HG03097 (cell line): ENCODE results near the gene VSIG10L2.

ENCODE experiments used
- ATAC-seq: cut with Tn5 transposase; IDR thresholded peaks from one replicate; pipeline ENCODE4 v1.9.1; 2021; ENCODE audit not compliant: unreplicated experiment, low FRiP score

Gene VSIG10L2

GRCh38 chr11:125926682-125927081, 19.2 kb upstream of the VSIG10L2 start:
- ATAC-seq: no peak

GRCh38 chr11:125929445-125930075, 16.3 kb upstream of the VSIG10L2 start:
- no peak for ATAC-seq

DNA sequence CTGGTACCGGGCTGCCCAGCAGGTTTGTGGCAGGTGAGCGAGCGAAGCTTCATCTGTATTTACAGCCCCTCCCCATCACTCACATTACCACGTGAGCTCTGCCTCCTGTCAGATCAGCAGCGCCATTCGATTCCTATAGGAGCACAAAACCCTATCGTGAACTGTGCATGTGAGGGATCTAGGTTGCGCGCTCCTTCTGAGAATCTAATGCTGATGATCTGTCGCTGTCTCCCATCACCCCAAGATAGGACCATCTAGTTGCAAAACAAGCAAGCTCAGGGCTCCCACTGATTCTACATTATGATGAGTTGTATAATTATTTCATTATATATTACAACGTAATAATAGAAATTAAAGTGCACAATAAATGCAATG, 15.8 kb upstream of the VSIG10L2 start:
- ATAC-seq: no peak

GRCh38 chr11:125931116-125931515, 14.7 kb upstream of the VSIG10L2 start:
- no peak for ATAC-seq

- no peak for ATAC-seq
Observed at GRCh38 chr11:125931668-125932067, 14.2 kb upstream of the VSIG10L2 start.

DNA sequence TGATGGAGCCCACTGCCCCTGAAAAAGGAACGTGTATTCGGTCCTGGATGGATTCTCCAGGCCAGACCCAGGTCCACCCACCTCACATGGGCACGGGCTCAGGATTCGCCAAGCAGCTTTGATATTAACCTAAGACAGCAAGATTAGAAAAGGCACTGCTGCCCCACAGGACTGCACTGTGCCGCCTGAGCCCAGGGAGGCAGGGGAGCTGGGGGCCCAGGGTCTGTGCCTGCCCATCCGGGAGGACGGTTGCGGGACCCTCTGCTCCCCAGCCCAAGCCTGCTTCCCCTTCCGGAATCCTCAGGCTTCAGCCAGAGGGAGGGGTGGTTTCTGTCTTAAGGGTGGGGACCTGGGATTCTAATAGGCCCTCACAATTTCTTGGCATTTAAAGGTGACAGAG, 13.5 kb upstream of the VSIG10L2 start:
- no peak for ATAC-seq

DNA sequence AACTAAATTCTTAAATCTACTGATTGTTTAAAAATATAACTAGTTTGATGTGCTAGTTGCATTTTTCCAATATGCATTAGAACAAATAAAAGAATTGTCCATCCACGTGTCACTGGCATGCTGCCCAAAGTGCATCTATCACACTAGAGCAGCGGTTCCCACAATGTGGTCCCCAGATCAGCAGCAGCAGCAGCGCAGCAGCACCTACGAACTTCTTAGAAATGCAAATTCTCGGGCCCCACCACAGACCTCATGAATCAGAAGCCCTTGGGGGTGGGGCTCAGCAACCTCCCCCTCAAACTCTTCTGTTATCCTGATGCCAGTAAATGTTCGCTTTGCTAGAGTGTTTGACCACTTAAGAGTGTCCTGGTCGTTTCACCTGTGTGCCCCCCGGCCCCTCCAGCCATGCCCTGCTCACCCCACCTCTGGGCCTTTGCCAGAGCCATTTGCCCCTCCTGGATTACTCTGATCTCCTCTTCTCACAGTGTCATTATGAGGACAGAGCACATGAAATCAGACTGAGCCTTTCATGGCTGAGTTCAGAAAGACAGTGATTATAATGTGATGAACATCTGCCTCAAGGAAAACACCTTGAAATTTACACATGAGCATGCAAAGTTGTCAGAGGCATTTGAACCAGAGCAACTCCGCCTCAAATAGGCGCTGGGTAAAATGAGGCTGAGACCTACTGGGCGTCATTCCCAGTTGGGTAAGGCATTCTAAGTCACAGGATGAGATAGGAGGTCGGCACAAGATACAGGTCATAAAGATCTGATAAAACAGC, 12.6 kb upstream of the VSIG10L2 start:
- no peak for ATAC-seq

- ATAC-seq: no peak
Observed at GRCh38 chr11:125934473-125934872, 11.4 kb upstream of the VSIG10L2 start.

- no peak for ATAC-seq
Observed at GRCh38 chr11:125935056-125935455, 10.8 kb upstream of the VSIG10L2 start.

GRCh38 chr11:125935618-125936199, 10.1 kb upstream of the VSIG10L2 start:
- ATAC-seq: no peak

DNA sequence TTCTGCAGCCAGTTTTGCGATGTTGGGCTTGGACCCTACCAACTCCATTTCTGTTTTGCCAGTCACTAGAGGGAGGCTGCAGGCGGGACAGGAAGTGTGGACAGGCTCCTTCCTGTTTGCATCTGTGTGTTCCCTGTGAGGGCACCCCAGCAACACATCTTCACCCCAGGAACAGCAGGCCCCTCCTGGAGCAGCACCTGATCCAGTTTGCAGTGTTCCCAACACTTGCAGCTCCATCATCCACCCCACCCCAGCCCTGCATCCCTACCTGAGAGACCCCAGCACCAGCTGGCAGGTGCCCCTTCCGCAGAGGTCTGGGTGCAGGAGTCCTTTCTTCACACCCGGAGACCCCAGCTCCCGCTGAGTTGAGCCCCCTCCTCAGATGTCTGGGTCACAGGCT, 7.4 kb upstream of the VSIG10L2 start:
- no peak for ATAC-seq

- no peak for ATAC-seq
Observed at GRCh38 chr11:125939081-125939521, 6.7 kb upstream of the VSIG10L2 start.

DNA sequence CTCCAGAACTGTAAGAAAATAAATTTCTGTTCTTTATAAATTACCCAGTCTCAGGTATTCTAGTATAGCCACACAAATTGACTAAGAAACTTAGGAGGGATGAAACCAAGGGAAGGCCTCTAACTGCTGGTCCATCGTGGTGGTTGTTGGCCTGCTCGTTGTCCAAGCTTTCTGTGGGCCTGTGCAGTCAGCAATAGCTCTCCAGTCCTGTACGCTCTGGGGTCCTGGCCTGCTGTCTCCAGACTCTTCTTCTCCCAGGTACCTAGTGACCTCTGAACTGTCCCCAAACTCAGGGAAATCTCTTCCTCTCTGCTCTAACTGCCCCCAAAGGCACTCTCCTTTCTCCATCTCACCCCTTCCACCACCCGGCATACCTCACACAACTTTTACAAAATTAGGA, 5.7 kb upstream of the VSIG10L2 start:
- no peak for ATAC-seq

GRCh38 chr11:125941267-125941618, 4.6 kb upstream of the VSIG10L2 start:
- no peak for ATAC-seq

GRCh38 chr11:125941619-125942611, 3.9 kb upstream of the VSIG10L2 start:
- no peak for ATAC-seq

- ATAC-seq: no peak
Observed at GRCh38 chr11:125942771-125943428, 2.9 kb upstream of the VSIG10L2 start.

DNA sequence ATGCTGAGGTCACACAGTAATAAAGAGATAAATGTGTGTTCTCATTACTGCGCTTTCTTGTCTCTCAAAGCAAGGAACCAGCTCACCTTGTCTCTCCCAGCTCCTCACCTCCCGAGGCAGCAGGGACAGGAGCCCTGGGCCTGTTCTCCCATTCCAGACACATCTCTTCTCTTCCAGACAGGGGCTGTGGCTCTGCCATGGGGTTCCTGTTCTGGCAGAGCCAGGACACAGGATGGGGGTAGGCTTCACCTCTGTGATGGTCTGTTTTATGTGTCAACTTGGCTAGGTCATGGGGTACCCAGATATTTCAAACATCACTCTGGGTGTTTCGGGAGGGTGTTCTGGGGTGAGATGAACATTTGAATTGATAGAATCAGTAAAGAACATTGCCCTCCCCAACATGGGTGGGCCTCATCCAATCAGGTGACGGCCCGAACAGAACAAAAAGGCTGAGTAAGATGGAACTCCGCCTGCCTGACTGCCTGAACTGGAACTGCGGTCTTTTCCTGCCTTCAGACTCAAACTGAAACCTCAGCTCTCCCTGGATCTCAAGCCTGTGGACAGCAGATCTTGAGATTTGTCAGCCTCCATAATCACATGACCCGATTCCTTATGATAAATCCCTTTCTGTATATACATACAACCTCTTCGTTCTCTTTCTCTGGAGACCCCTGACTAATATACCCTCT, 2.0 kb upstream of the VSIG10L2 start:
- no peak for ATAC-seq

- no peak for ATAC-seq
Observed at GRCh38 chr11:125944350-125945010, 1.4 kb upstream of the VSIG10L2 start.
